Activated CD8-positive, alpha-beta memory T cell treated with anti-CD3 and anti-CD28 coated beads, Interleukin-2, amount 50 U/mL, for 24 hours (primary cell): ENCODE measurements around the gene JUNB.
"Not testable (repeated sequence)": the region's sequence is repeated elsewhere in the genome, so short reads cannot be mapped to it uniquely, and the experiment has no call there.

Experiments
- DNase-seq: peaks from one replicate; pipeline ENCODE4 v3.0.0-alpha.2; 2020; ENCODE audit errors: extremely low read depth

The JUNB gene

GRCh38 chr19:12804051-12804450 is 12.8 kb downstream of the JUNB start:
- no peak for DNase-seq

- no peak for DNase-seq
Observed at GRCh38 chr19:12806242-12807081, 15.2 kb downstream of the JUNB start, which contains the start of gene RNASEH2A. TSS of gene RNASEH2A (plus strand) at chr19:12806584. CDS start at chr19:12806674, 90 bp downstream.

GRCh38 chr19:12815088-12815487 is 23.8 kb downstream of the JUNB start:
- DNase-seq, result no peak

- not testable (repeated sequence) for DNase-seq
Observed at GRCh38 chr19:12817188-12817587, 25.9 kb downstream of the JUNB start.

GRCh38 chr19:12817810-12818209 is 26.5 kb downstream of the JUNB start:
- not testable (repeated sequence) for DNase-seq

GRCh38 chr19:12821761-12822160 is 30.5 kb downstream of the JUNB start:
- no peak for DNase-seq

GRCh38 chr19:12825254-12826131 is 34.2 kb downstream of the JUNB start:
- DNase-seq, result no peak

GRCh38 chr19:12828494-12828893 is 37.2 kb downstream of the JUNB start:
- no peak for DNase-seq

GRCh38 chr19:12833418-12833737 is 42.1 kb downstream of the JUNB start:
- DNase-seq, result no peak

GRCh38 chr19:12833738-12834565 is 42.7 kb downstream of the JUNB start:
- DNase-seq, result no peak

- no peak for DNase-seq
Observed at GRCh38 chr19:12834566-12834943, 43.3 kb downstream of the JUNB start, which contains the start of gene RTBDN. TSS of gene RTBDN (minus strand) at chr19:12834579. CDS start at chr19:12829979, 4,600 bp downstream.

GRCh38 chr19:12834976-12835757 is 43.9 kb downstream of the JUNB start:
- no peak for DNase-seq

GRCh38 chr19:12836529-12836863 is 45.2 kb downstream of the JUNB start:
- DNase-seq, result no peak

- DNase-seq, result no peak
Observed at GRCh38 chr19:12837225-12837624, 45.9 kb downstream of the JUNB start.

GRCh38 chr19:12838182-12838885 is 47.0 kb downstream of the JUNB start, which contains the start of gene MAST1:
TSS of gene MAST1 (plus strand) at chr19:12838515. CDS start at chr19:12838573, 58 bp downstream.
- DNase-seq, result no peak

- DNase-seq, result no peak
Observed at GRCh38 chr19:12838886-12839756, 47.8 kb downstream of the JUNB start.

GRCh38 chr19:12840091-12841079 is 49.1 kb downstream of the JUNB start:
- DNase-seq, result no peak

GRCh38 chr19:12841094-12841493 is 49.8 kb downstream of the JUNB start:
- no peak for DNase-seq
